Stimulated activated CD8-positive, alpha-beta memory T cell treated with anti-CD3 and anti-CD28 coated beads, Interleukin-2, amount 100 ng/mL, for 1 hour (primary cell): ENCODE data around the gene GNG4.
"Not testable (repeated sequence)": the region's sequence is repeated elsewhere in the genome, so short reads cannot be mapped to it uniquely, and the experiment has no call there.

ENCODE experiments used
- DNase-seq, 2 donors: peaks; one replicate each; pipeline ENCODE4 v3.0.0-alpha.2; 2020; ENCODE audit warnings: low read depth in 2 of 2

The GNG4 gene

GRCh38 chr1:235650341-235651169 is 971 bp upstream of the GNG4 start:
- no peak for DNase-seq

DNA sequence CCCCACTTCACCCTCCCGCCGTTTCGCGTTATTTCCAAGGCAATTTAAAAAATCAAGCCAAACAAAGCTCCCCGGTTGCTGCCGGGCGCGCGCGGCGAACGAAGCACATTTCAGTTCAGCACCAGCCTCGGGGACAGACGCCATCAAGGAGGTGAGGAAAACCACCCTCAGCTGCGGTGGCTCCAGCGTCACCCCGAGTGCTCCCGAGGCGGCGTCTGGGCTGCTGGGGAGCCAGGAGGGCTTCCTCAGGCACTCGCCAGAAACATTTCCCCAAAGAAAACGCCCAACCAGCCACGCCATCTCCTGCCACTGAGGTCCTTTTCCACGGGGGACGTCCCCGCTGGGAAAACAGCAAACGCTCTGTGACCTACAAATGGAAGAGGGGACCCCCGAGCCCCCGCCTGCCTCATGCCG is 623 bp downstream of the GNG4 start:
- DNase-seq, result peak; percentile 18 to 29

DNA sequence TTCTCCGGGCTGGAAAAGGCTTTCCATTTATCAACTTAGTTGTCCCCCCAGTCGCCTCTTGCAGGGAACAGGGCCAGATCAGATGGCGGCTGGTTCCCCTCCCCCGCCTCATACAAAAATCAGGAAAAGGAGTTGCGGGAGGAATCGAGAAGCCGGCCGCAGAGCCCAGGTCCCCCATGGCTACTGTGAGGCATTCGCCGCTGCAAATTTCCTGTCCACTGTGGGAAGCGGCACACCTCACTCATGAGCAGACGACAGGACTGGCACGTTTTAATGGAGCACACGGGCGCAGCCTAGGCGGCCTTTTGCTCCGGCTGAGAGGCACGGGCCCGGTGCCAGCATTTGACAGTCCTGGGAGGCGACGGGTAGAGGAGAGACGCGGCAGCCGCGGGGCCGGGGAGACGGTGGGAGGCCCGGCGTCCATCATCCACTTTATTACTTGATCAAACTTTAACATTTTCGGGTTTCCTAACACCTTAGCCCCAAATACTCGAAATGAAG is 1.1 kb downstream of the GNG4 start:
- no peak for DNase-seq

- not testable (repeated sequence) for DNase-seq
Observed at GRCh38 chr1:235647537-235647936, 2.0 kb downstream of the GNG4 start.

DNA sequence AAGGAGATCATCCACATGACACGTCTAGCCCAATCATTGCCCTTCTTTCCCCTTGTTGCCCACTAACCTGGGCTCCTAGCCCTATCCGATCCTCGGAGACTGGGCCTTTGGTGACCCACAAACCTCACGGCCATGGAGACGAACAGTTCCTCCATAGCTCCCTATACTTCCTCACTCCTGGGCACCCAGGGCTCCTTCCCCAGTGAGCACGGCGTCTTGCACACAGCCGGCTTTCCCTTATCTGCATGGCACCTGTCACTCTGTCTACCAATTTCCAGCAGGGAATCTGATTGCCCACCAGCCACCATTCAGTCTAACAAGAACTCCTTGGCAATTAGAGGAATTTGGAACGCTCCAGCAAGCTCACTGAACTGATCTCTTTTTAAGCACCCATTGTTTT is 3.1 kb downstream of the GNG4 start:
- DNase-seq, result no peak

- DNase-seq, result no peak
Observed at GRCh38 chr1:235644693-235645305, 4.8 kb downstream of the GNG4 start.

DNA sequence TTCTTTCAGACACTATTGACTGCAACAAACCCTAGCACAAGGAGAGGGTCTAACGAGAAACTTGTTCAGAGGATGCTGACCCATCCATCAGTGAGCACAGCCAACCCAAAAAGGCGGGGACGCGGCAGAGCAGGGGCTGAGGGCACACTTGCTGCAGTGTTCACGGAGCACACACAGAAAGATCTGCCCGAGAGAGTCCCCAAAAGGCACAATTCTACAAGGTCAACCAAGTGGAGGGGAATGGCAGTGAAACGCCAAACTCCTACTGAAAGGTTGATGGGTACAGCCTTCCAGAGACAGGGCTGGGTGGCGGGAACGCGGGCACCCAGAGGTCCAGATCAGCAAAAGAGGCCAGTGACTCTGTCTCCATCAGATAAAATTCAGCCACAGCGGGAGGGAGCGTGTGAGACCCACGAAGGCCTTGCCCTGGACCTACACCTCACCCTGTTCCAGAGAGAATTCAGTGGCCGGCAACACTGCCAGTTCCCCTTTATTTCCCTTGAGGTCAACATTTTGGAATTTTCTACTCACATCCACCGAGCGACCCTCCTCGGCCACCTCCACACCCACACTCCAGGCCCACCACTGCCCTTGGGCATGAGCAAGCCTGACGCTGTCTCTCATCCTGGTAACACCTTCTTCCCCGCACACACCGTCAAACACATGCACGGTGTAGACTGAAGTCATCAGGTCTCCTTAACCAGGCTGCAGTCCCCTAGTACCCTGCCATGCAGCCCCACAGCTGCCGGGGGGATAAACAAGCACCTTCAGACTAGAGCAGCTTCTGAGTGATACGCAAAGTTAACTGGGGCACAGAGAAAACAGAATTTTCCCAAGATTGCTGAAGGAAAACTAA is 5.5 kb downstream of the GNG4 start:
- no peak for DNase-seq

DNA sequence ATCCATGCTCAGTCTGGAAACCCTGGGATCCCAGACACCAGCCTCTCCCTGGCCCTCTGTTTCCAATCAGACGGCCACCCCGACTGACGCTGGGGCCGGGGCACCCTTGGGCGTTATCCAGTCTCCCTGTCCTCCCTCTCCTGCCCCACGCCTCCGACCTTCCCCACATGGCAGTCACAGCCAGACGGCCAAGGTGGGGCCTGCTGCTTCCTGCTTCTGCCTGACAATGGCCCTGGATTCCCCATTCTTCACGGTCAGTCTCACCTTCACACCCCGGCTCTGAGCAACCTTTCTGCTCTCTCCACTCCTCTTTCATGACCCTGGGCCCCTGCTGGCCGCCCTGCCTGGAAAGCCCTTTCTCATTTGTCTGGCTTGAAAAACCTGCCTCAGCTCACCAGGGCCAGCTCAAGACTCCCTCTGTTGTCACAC is 6.6 kb downstream of the GNG4 start:
- DNase-seq, result no peak

DNA sequence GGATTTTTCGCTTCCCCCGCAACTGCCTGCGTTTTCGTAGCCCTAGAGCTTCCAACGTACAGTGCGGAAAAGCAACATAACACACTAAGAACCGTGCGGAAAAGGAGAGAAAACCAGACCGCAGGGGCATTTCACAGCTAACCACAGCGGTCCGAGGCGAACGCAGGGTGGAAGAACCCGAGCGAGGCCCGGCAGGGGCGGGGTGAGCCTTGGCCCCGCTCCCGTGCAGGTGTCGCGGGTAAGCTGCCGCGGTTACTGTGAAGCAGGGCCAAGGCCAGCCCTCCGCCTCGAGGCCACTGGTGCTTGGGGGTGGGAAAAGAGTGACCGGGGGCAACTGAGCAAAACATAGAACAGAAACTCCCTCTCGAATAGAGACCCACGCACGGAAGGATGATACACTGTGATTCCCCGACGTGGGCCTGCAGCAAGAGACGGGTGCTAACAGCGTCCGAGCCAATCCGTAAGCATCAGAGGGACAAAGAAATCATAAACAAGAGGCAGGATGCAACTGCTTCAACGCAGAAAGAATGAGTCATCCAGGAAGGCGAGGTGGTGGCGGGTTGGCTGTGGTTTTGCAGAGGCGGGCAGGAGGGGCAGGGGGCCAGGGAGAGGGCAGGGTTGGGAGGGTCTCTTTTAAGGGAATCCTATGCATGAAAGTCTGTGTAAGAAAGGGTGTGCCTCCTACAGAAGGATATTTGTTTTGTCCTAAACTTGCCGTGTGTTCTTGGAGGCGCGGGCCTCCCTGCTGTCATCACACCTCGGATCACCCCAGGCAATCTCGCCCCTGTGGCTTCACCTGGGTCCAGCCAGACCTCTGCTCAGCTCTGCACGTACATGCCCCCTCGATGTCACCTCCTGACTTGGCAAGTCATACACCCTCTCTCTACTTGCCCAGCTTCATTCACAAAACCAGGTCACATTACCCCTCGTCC is 7.3 kb downstream of the GNG4 start:
- DNase-seq, result peak; percentile 29 to 39

GRCh38 chr1:235640580-235640979 is 9.0 kb downstream of the GNG4 start:
- DNase-seq, result no peak

- no peak for DNase-seq
Observed at GRCh38 chr1:235639226-235640205, 10.1 kb downstream of the GNG4 start.

GRCh38 chr1:235638612-235639011 is 11.0 kb downstream of the GNG4 start:
- DNase-seq, result not testable (repeated sequence)

GRCh38 chr1:235637756-235638534 is 11.6 kb downstream of the GNG4 start:
- no peak for DNase-seq

DNA sequence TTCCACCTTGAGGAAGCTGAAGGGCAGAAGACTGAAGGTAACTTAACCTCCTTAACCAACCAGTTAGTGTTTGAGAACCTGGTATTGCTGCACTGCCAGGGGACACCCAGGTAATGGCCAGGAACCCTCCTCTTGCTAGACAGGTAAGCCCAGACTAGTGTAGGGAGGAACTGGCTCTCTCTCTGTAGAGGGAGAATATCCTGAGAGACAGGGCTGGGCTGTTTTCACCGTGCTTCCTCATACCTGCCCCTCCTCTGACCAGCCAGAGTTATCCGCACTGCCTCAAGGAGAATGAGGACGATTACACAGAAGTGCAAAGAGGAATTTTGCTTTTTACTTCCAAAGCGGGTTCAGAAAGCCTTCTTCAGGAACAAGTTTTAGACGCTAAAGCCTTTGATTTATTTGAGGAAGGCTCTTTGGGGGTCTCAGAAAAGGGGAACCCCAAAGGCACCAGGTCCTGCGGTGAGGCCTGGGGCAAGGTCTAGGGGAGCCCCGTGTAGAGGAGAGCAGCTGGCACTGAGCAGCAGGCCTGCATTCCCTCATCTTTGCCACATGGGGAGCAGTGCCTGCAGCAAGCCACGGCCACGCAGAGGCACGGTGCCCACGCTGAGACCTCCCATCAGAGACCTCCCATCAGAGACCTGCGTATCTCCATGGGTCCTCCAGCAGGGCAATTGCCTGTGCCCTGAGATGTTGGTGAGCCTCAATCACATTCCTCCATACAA is 13.5 kb downstream of the GNG4 start:
- no peak for DNase-seq

- DNase-seq, result no peak
Observed at GRCh38 chr1:235632506-235633401, 16.8 kb downstream of the GNG4 start.

- DNase-seq, result no peak
Observed at GRCh38 chr1:235631816-235632215, 17.8 kb downstream of the GNG4 start.

DNA sequence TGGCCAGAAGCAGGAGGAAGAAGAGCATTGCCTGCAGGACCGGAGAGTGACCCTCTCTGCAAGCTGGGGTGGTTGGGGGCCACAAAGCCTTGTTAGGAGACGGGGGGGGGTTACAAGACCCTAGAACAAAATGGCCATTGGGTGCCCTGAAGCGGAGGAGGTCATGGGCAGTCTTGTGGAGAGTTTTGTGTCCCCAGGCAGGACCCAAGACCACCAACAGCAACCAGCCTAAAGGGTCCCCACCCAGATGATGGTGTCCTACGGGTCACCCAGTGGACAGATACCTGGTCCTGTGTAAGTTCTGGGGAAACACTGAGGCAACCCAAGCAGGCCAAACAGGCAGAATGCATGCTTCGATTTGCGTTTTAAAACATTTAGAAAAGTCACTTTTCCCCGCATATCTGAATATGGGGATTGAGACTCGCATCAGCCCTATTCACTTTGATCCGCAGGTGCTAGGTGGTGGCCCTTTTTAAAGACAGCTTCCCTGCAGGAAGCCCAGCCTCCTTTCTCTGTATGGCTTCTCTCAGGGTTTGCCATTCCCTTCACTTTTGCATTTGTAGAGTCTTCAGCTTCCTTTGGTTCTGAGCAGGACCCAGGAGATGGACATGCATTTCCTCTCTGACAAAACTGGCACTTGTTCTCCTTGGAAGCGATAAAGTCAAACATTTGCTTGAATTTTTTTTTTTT is 21.1 kb downstream of the GNG4 start:
- DNase-seq, result no peak
